ENCODE data around the gene DNM1.

Gene DNM1

DNA sequence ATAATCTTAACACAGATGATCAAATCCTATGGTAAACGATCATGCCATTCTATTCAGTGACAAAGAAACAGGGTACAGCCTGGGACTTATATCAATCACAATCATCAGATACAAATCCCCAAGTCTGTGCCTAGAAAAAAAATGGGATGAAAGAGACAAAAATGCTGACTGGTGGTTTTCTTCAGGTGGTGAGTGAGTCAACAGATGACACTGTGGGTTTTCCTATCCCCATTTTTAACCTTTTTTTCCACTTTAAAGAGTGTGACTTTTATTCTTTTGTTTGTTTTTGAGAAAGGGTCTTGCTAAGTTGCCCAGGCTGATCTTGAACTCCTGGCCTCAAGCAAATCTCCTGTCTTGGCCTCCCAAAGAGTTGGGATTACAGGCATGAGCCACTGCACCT, 15.0 kb upstream of the DNM1 start:
- Histone ChIP-seq H3K27ac (replicated peaks) (no peak overlapping the region), H3K27me3 (ENCODE audit: insufficient read depth, poor library complexity, severe bottlenecking) (no peaks in the 10 kb centered on the region), H3K4me3 (replicated peaks; ENCODE audit: insufficient read depth, low read length) (no peak overlapping the region)
- no peak for DNase-seq (ENCODE audit: low read depth in 1 of 2, low spot score in 1 of 2)
- TF ChIP-seq, protein P1, sequence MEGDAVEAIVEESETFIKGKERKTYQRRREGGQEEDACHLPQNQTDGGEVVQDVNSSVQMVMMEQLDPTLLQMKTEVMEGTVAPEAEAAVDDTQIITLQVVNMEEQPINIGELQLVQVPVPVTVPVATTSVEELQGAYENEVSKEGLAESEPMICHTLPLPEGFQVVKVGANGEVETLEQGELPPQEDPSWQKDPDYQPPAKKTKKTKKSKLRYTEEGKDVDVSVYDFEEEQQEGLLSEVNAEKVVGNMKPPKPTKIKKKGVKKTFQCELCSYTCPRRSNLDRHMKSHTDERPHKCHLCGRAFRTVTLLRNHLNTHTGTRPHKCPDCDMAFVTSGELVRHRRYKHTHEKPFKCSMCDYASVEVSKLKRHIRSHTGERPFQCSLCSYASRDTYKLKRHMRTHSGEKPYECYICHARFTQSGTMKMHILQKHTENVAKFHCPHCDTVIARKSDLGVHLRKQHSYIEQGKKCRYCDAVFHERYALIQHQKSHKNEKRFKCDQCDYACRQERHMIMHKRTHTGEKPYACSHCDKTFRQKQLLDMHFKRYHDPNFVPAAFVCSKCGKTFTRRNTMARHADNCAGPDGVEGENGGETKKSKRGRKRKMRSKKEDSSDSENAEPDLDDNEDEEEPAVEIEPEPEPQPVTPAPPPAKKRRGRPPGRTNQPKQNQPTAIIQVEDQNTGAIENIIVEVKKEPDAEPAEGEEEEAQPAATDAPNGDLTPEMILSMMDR (IDR thresholded peaks at IDR 0.05; ENCODE audit: insufficient read depth, low read length): no peak
- no peak for TF ChIP-seq REST (IDR thresholded peaks at IDR 0.05; ENCODE audit: insufficient replicate concordance, low read depth)
- TF ChIP-seq POLR2AphosphoS5 (IDR thresholded peaks at IDR 0.05; ENCODE audit: low read depth): no peak
- TF ChIP-seq SPI1 (IDR thresholded peaks at IDR 0.05; ENCODE audit: borderline replicate concordance, low read depth): no peak
- no peak for TF ChIP-seq GABPA (IDR thresholded peaks at IDR 0.05; ENCODE audit: low read depth)

DNA sequence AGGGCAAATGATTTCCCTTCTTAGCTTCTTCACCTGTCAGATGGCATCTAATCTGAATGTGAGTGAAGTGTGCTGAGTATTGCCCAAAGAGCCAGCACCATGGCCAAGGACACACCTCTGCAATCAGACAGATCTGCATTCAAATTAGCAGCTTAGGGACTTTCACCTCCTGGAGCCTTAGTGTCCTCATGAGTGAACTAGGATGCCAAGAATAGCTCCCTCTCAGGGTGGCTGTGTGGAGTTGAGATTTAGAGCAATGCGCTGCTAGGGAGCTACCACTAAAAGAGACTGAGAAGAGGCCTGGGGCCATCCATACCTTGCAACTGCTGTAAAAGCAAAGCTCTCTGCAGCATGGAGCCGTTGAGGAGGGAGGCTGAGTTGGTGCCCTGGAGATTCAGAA, 13.2 kb upstream of the DNM1 start:
- H3K27ac ChIP-seq (replicated peaks): no peak overlapping the region
- no peak overlapping the region for H3K4me3 ChIP-seq (replicated peaks; ENCODE audit: insufficient read depth, low read length)
- TF ChIP-seq GABPA (IDR thresholded peaks at IDR 0.05; ENCODE audit: low read depth): no peak
- no peak for TF ChIP-seq SPI1 (IDR thresholded peaks at IDR 0.05; ENCODE audit: borderline replicate concordance, low read depth)
- TF ChIP-seq POLR2AphosphoS5 (IDR thresholded peaks at IDR 0.05; ENCODE audit: low read depth): no peak
- TF ChIP-seq REST (IDR thresholded peaks at IDR 0.05; ENCODE audit: insufficient replicate concordance, low read depth): no peak
- TF ChIP-seq, protein P1 (IDR thresholded peaks at IDR 0.05; ENCODE audit: insufficient read depth, low read length): no peak

DNA sequence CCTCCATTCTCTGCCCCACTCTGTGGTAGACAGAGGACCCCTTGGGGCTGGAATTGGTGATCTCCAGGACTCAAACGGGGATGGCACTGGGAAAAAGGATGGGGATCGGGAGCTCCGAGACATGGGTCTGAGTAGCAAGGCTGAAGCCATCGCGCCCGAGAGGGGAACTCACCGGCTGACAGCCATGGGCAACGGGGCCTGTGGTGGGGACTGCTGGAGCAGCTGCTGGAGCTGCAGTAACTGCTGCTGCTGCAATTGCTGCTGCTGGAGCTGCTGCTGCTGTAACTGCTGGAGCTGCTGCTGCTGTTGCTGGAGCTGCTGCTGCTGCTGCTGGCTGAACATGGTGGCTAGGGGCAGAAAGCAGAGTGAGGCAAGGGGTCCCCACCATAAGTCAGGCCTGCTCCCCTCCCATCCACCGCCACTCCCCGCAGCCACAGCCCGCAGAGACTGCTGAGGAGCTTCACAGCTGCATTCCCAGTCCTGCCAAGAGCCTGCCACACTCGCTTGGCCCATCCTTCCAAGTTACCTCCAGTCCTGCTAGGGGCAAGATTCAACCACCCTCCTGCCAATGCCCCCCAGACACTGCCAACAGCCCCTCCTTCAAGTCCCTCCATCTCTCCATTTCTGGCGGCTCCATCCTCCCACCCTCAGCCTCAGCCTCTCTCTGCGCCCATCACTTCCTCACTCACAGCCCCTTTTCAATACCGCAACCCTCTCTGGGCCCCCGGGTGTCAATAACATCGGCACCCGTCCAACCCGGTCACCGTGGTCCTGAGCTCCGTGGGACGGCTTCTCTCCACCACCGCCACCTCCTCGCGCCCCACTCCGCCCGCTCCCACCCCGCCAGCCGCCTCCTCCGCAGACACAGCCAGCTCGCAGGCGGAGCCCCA, 12.4 kb upstream of the DNM1 start:
- TF ChIP-seq GABPA (IDR thresholded peaks at IDR 0.05; ENCODE audit: low read depth): no peak
- TF ChIP-seq SPI1 (IDR thresholded peaks at IDR 0.05; ENCODE audit: borderline replicate concordance, low read depth): no peak
- no peak for TF ChIP-seq REST (IDR thresholded peaks at IDR 0.05; ENCODE audit: insufficient replicate concordance, low read depth)
- TF ChIP-seq POLR2AphosphoS5 (IDR thresholded peaks at IDR 0.05; ENCODE audit: low read depth): no peak
- TF ChIP-seq, protein P1 (IDR thresholded peaks at IDR 0.05; ENCODE audit: insufficient read depth, low read length): no peak
- peak; percentile 7 to 42 for DNase-seq (ENCODE audit: low read depth in 1 of 2, low spot score in 1 of 2)
- H3K4me3 ChIP-seq (replicated peaks; ENCODE audit: insufficient read depth, low read length): peak overlapping the region; percentile 91

More for the DNA sequence above, 13.2 kb upstream of the DNM1 start:
- DNase-seq (ENCODE audit: low read depth in 1 of 2, low spot score in 1 of 2): no peak
- no peaks in the 10 kb centered on the region for H3K27me3 ChIP-seq (ENCODE audit: insufficient read depth, poor library complexity, severe bottlenecking)

More for the DNA sequence above, 12.4 kb upstream of the DNM1 start:
- peak overlapping the region; percentile 61 for H3K27ac ChIP-seq (replicated peaks)
- H3K27me3 ChIP-seq (ENCODE audit: insufficient read depth, poor library complexity, severe bottlenecking): no peaks in the 10 kb centered on the region
